DOHH2 (cell line): ENCODE data around the gene RAC2.

Experiments used
- H3F3A ChIP-seq: fragments of 200-600 bp; sonication (generic), shearing (Covaris generic); 2 replicates; pipeline ENCODE4 v1.6.0; 2016; ENCODE audit warnings: antibody characterized with exemption, mild to moderate bottlenecking; ENCODE audit not compliant: control insufficient read depth, insufficient read depth
- H3K27ac ChIP-seq: fragments of 200-600 bp; sonication (generic); 2 replicates; pipeline ENCODE4 v1.5.1; 2014; ENCODE audit warnings: low read depth, mild to moderate bottlenecking, low read length, moderate library complexity
- H3K27me3 ChIP-seq: fragments of 200-600 bp; sonication (generic); 2 replicates; pipeline ENCODE4 v1.6.1; 2014; ENCODE audit warnings: mild to moderate bottlenecking, low read length, mixed read lengths; ENCODE audit not compliant: control insufficient read depth
- H3K36me3 ChIP-seq: fragments of 200-600 bp; sonication (generic); 2 replicates; pipeline ENCODE4 v1.6.1; 2014; ENCODE audit warnings: mild to moderate bottlenecking, low read length, moderate library complexity, mixed read lengths; ENCODE audit not compliant: control insufficient read depth
- H3K4me1 ChIP-seq: fragments of 200-600 bp; sonication (generic); 2 replicates; pipeline ENCODE4 v1.6.1; 2014; ENCODE audit warnings: mild to moderate bottlenecking, low read length, mixed read lengths; ENCODE audit not compliant: control insufficient read depth
- H3K4me2 ChIP-seq: fragments of 200-600 bp; sonication (generic); 2 replicates; pipeline ENCODE4 v1.6.0; 2014; ENCODE audit warnings: mild to moderate bottlenecking, low read length, moderate library complexity
- H3K4me3 ChIP-seq: fragments of 200-600 bp; sonication (generic); 2 replicates; pipeline ENCODE4 v1.5.1; 2014; ENCODE audit warnings: mild to moderate bottlenecking, low read length, mixed read lengths
- H3K79me2 ChIP-seq: fragments of 200-600 bp; sonication (generic); 2 replicates; pipeline ENCODE4 v1.6.1; 2014; ENCODE audit warnings: mild to moderate bottlenecking, low read length, mixed read lengths; ENCODE audit not compliant: control insufficient read depth
- H3K9me2 ChIP-seq: fragments of 200-600 bp; sonication (generic); replicated peaks from 2 replicates; pipeline ENCODE4 v1.6.1; 2014; ENCODE audit warnings: mild to moderate bottlenecking, low read length, mixed read lengths; ENCODE audit not compliant: control insufficient read depth
- H3K9me3 ChIP-seq: fragments of 200-600 bp; sonication (generic); 2 replicates; pipeline ENCODE4 v1.6.1; 2014; ENCODE audit warnings: antibody characterized with exemption, low read length, mixed read lengths; ENCODE audit not compliant: control insufficient read depth, insufficient read depth
- H4K20me1 ChIP-seq: fragments of 200-600 bp; sonication (generic); 2 replicates; pipeline ENCODE4 v1.6.0; 2014; ENCODE audit warnings: low read depth, mild to moderate bottlenecking, antibody characterized with exemption, low read length, moderate library complexity; ENCODE audit not compliant: control insufficient read depth, insufficient read depth
- CTCF ChIP-seq: fragments of 200-600 bp; sonication (generic); IDR thresholded peaks from one replicate; pipeline ENCODE4 v1.5.1; 2014; ENCODE audit warnings: antibody characterized with exemption, mild to moderate bottlenecking, low read depth, low read length; ENCODE audit not compliant: poor library complexity, severe bottlenecking
- EZH2phosphoT487 ChIP-seq: fragments of 200-600 bp; sonication (generic); IDR thresholded peaks from 2 replicates; pipeline ENCODE4 v1.6.1; 2017; ENCODE audit warnings: borderline replicate concordance, mild to moderate bottlenecking, antibody characterized with exemption, low read length, moderate library complexity, mixed read lengths

Gene RAC2

GRCh38 chr22:37244114-37244921, at the start of gene RAC2:
Gene RAC2 (minus strand): TSS chr22:37244269. CDS start chr22:37244148, 121 bp downstream.
- Histone ChIP-seq H3K27ac (peak within 1 kb of the TSS; percentile 93), H3K4me1 (peaks cover 77% of the 10 kb centered on the region), H3K27me3 (no peaks in the 10 kb centered on the region), H3K9me3 (no peaks in the 10 kb centered on the region), H3K9me2 (no peaks in the 10 kb centered on the region), H3K79me2 (peaks cover 46% of the 10 kb centered on the region), H4K20me1 (no peaks in the 10 kb centered on the region), H3K4me2 (peak within 1 kb of the TSS; percentile 83), H3K4me3 (peak within 1 kb of the TSS; percentile 93), H3F3A (peaks cover 18% of the 10 kb centered on the region), H3K36me3 (peaks cover 39% of the 10 kb centered on the region)
- no peak for TF ChIP-seq CTCF
- no peak for TF ChIP-seq EZH2phosphoT487

GRCh38 chr22:37293172-37293571, 49.1 kb upstream of the RAC2 start:
- H3K79me2 ChIP-seq = peaks cover 33% of the 10 kb centered on the region
- no peak overlapping the region for H3K27ac ChIP-seq
- no peaks in the 10 kb centered on the region for H3K9me3 ChIP-seq
- H3K4me2 ChIP-seq = no peak overlapping the region
- no peak overlapping the region for H3K4me3 ChIP-seq
- H3K9me2 ChIP-seq = no peaks in the 10 kb centered on the region
- peaks cover 36% of the 10 kb centered on the region for H3K4me1 ChIP-seq
- H3F3A ChIP-seq = peaks cover 9% of the 10 kb centered on the region; the same call in 1 of the 2 replicates
- H4K20me1 ChIP-seq = no peaks in the 10 kb centered on the region
- H3K27me3 ChIP-seq = no peaks in the 10 kb centered on the region
- TF ChIP-seq CTCF (no peak), EZH2phosphoT487 (no peak)
- peaks cover 82% of the 10 kb centered on the region for H3K36me3 ChIP-seq

GRCh38 chr22:37292641-37293040, 48.6 kb upstream of the RAC2 start:
- Histone ChIP-seq H3K27ac (no peak overlapping the region), H4K20me1 (no peaks in the 10 kb centered on the region), H3F3A (peaks cover 9% of the 10 kb centered on the region; the same call in 1 of the 2 replicates), H3K4me2 (no peak overlapping the region), H3K4me1 (peaks cover 41% of the 10 kb centered on the region), H3K9me3 (no peaks in the 10 kb centered on the region), H3K79me2 (peaks cover 38% of the 10 kb centered on the region), H3K36me3 (peaks cover 80% of the 10 kb centered on the region), H3K4me3 (no peak overlapping the region), H3K9me2 (no peaks in the 10 kb centered on the region), H3K27me3 (no peaks in the 10 kb centered on the region)
- TF ChIP-seq EZH2phosphoT487 (no peak), CTCF (no peak)
